Esophagus squamous epithelium (tissue), 5 donors: ENCODE measurements around the gene PPP2R3B. TPM values are rescaled to one million over a fixed set of nuclear protein-coding genes. Genes with fewer than 3 reads are reported as not detected.

Experiments
- DNase-seq: peaks from one replicate; lab custom pipeline; 2025; lab: John Stamatoyannopoulos, UW
- H3K27ac ChIP-seq, 4 donors: fragments of 200-600 bp; sonication (generic); one replicate each; pipeline ENCODE4 v1.5.1; 2016 to 2019; ENCODE audit warnings: mild to moderate bottlenecking in 1 of 4
- H3K27me3 ChIP-seq, 4 donors: fragments of 200-600 bp; sonication (generic); 1 replicate in 3 of 4; 2 replicates in 1 of 4; pipeline versions ENCODE4 v1.5.1 to v1.6.0; 2017 to 2021; ENCODE audit warnings: antibody characterized with exemption in 1 of 4
- H3K36me3 ChIP-seq, 3 donors: fragments of 200-600 bp; sonication (generic); one replicate each; pipeline ENCODE4 v1.5.1; 2016 to 2019
- H3K4me1 ChIP-seq, 3 donors: fragments of 200-600 bp; sonication (generic); one replicate each; pipeline ENCODE4 v1.5.1; 2017 to 2019
- H3K4me3 ChIP-seq, 4 donors: fragments of 200-600 bp; sonication (generic); 1 replicate in 3 of 4; 2 replicates in 1 of 4; pipeline ENCODE4 v1.5.1; 2016 to 2019; ENCODE audit warnings: mild to moderate bottlenecking in 2 of 4, moderate library complexity in 1 of 4
- H3K9me3 ChIP-seq, 3 donors: fragments of 200-600 bp; sonication (generic); one replicate each; pipeline ENCODE4 v1.5.1; 2016 to 2019
- POLR2A ChIP-seq, 4 donors: fragments of 450-650 bp; IDR thresholded peaks; one replicate each; pipeline ENCODE4 v1.6.1; 2017; ENCODE audit warnings: antibody characterized with exemption in 4 of 4, mild to moderate bottlenecking in 4 of 4, moderate library complexity in 3 of 4
- WGBS, 2 donors: methylation state at CpG; one replicate each; pipeline ENCODE4 v1.1.5; 2018; 5-methylcytosine and 5-hydroxymethylcytosine counted together
- intact Hi-C: fragments of 100-400 bp; cut with DNase I; formaldehyde crosslinking; loops from one replicate; pipeline ENCODE4 v1.15.0; 2022
- total RNA-seq, 4 donors: library from RNA; depleted of rRNA; stranded (reverse); fragments of >200 nt; gene quantifications; one replicate each; pipeline ENCODE4 v1.1.0, GENCODE V29; 2016
- TF ChIP-seq, protein P1 (sequence below), 6 experiments: fragments of 450-650 bp in 4 of 6; fragments of 200-600 bp in 2 of 6; sonication (generic) in 2 of 6; IDR thresholded peaks; one replicate each; pipeline ENCODE4 v1.5.1; 2016 to 2019; ENCODE audit warnings: antibody characterized with exemption in 6 of 6, mild to moderate bottlenecking in 4 of 6, moderate library complexity in 4 of 6
- donor health status: DM: yes; HTN: yes; CAD: no.

PPP2R3B gene
- total RNA-seq, 4 donors from 2014 or later: 7.9 to 26.1 (median 24.1) TPM

DNA sequence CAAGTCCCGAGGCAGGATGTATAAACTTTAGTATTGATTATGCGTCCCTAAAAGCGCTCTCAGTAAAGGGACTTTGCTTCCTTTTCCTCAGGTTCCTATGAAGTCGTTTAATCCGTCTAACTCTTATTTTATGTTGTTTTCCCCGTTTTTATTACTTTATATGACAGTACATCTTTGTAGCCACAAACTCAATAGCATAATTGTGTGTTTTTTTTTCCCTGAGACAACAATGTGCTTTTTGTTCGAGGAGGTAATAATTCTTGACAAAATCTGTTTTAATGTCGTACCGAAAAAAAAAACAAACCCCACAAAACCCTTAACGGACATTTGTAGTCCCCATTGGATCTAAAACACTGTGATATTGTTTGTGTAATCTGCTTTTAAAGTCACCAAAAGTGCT, 17.9 kb upstream of the PPP2R3B start:
- no peaks in the 10 kb centered on the region for H3K36me3 ChIP-seq
- H3K27me3 ChIP-seq: no peaks in the 10 kb centered on the region
- intact Hi-C loops: no loop called here
- no peak for DNase-seq
- no peak for TF ChIP-seq POLR2A (IDR thresholded peaks at IDR 0.05)
- TF ChIP-seq, protein P1, sequence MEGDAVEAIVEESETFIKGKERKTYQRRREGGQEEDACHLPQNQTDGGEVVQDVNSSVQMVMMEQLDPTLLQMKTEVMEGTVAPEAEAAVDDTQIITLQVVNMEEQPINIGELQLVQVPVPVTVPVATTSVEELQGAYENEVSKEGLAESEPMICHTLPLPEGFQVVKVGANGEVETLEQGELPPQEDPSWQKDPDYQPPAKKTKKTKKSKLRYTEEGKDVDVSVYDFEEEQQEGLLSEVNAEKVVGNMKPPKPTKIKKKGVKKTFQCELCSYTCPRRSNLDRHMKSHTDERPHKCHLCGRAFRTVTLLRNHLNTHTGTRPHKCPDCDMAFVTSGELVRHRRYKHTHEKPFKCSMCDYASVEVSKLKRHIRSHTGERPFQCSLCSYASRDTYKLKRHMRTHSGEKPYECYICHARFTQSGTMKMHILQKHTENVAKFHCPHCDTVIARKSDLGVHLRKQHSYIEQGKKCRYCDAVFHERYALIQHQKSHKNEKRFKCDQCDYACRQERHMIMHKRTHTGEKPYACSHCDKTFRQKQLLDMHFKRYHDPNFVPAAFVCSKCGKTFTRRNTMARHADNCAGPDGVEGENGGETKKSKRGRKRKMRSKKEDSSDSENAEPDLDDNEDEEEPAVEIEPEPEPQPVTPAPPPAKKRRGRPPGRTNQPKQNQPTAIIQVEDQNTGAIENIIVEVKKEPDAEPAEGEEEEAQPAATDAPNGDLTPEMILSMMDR (IDR thresholded peaks at IDR 0.05): no peak
- WGBS, 2 donors: 86 to 88% methylated on average over 10 of the region's 10 CpGs
- no peaks in the 10 kb centered on the region for H3K9me3 ChIP-seq
- no peaks in the 10 kb centered on the region for H3K4me1 ChIP-seq
- no peak overlapping the region for H3K4me3 ChIP-seq
- H3K27ac ChIP-seq: no peak overlapping the region

DNA sequence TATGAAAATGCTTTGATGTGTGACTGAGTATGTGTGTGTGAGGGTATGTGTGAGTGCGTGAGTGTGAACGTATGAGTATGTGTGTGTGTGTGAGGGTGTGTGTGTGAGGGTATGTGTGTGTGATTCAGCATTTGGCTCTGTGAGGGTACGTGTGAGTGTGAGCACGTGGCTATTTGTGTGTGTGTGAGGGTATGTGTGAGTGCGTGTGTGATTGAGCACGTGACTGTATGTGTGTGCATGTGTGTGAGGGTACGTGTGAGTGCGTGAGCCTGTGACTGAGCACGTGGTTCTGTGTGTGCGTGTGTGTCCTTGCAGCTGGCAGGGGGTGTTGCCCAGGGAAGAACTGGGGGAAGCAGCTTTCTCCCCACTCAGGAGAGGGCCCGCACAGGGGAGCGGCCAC, 16.1 kb upstream of the PPP2R3B start:
- TF ChIP-seq POLR2A (IDR thresholded peaks at IDR 0.05): no peak
- TF ChIP-seq, protein P1 (IDR thresholded peaks at IDR 0.05): no peak
- no peaks in the 10 kb centered on the region for H3K4me1 ChIP-seq
- WGBS, 2 donors: 76 to 83% methylated on average over 10 to 12 of the region's 12 CpGs
- H3K9me3 ChIP-seq: no peaks in the 10 kb centered on the region
- H3K4me3 ChIP-seq: no peak overlapping the region
- no peaks in the 10 kb centered on the region for H3K36me3 ChIP-seq
- DNase-seq: no peak
- H3K27ac ChIP-seq: no peak overlapping the region
- H3K27me3 ChIP-seq: no peaks in the 10 kb centered on the region
- intact Hi-C loops: no loop called here

DNA sequence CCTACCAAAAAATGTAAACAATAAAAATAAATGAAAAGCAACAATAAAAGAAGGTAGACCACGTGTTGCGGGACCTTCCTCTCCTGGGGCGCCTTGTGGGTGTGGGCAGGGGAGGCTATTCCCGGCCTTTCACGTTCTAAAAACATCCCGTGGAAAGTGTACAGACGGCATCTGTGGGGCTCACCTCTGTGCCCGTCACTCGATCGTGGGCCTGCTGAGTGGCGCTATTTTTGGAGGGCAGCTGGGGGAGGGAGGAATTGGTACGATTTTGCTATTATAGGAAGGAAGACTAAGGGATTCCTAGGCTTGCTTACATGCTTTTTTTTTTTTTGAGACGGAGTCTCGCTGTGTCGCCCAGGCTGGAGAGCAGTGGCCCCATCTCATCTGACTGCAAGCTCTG, 13.6 kb upstream of the PPP2R3B start:
- no peaks in the 10 kb centered on the region for H3K4me1 ChIP-seq
- no peaks in the 10 kb centered on the region for H3K27me3 ChIP-seq
- DNase-seq: no peak
- WGBS, 2 donors: 78 to 80% methylated on average over 15 of the region's 15 CpGs
- TF ChIP-seq POLR2A (IDR thresholded peaks at IDR 0.05): no peak
- TF ChIP-seq, protein P1 (IDR thresholded peaks at IDR 0.05): no peak
- no peak overlapping the region for H3K27ac ChIP-seq
- no peak overlapping the region for H3K4me3 ChIP-seq
- no peaks in the 10 kb centered on the region for H3K9me3 ChIP-seq
- H3K36me3 ChIP-seq: no peaks in the 10 kb centered on the region
- intact Hi-C loops: no loop called here

DNA sequence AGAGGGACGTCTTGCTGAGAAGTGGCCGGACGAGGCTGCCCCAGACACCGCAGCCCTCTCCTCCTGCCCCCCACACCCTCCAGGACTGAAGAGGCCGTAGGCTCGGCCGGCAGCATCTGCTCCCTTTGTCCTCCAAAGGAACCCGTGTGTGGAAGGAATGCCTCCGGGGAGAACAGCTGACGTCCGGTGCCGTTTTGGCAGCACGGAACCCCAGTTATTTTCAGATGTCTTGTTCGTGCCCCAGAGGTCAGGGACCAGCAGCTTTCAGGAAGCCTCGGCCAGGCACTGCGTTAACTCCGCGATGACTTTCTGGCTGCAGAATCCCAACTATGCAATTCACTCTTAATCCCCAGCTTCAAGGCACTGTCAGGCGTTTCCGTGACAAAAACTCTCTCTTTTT, 10.9 kb upstream of the PPP2R3B start:
- TF ChIP-seq, protein P1 (IDR thresholded peaks at IDR 0.05): no peak
- no peak for TF ChIP-seq POLR2A (IDR thresholded peaks at IDR 0.05)
- Histone ChIP-seq H3K4me3 (no peak overlapping the region), H3K4me1 (no peaks in the 10 kb centered on the region), H3K9me3 (no peaks in the 10 kb centered on the region), H3K27ac (peak overlapping the region in 1 of 4 donors; percentile 25), H3K36me3 (no peaks in the 10 kb centered on the region), H3K27me3 (no peaks in the 10 kb centered on the region)
- intact Hi-C loops: no loop called here
- DNase-seq: no peak
- 30 to 59% methylated on average over 17 of the region's 20 CpGs for WGBS, 2 donors

DNA sequence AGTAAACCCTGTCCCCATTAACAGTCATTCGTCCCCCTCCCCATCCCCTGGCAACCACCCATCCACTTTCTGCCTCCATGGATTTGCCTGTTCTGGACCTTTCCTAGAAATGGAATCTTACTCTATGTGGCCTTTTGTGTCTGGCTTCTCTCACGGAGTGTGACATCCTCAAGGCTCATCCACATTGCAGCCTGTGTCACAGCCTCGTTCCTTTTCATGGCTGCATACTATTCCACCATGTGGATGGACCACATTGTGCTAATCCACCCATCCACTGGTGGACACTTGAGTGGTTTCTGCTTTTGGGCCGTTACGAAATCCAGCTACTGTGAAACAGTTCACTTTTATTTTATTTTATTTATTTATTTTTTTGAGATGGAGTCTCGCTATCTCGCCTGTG, 8.1 kb upstream of the PPP2R3B start:
- Histone ChIP-seq H3K4me1 (no peaks in the 10 kb centered on the region), H3K4me3 (no peak overlapping the region), H3K27me3 (no peaks in the 10 kb centered on the region), H3K36me3 (no peaks in the 10 kb centered on the region), H3K9me3 (no peaks in the 10 kb centered on the region), H3K27ac (no peak overlapping the region)
- 91 to 94% methylated on average over 7 of the region's 7 CpGs for WGBS, 2 donors
- no peak for TF ChIP-seq POLR2A (IDR thresholded peaks at IDR 0.05)
- TF ChIP-seq, protein P1 (IDR thresholded peaks at IDR 0.05): no peak
- intact Hi-C loops: no loop called here
- DNase-seq: no peak
